ENCODE measurements around the gene PSMD9.
"Not testable (repeated sequence)": the region's sequence is repeated elsewhere in the genome, so short reads cannot be mapped to it uniquely, and the experiment has no call there.

Gene PSMD9

DNA sequence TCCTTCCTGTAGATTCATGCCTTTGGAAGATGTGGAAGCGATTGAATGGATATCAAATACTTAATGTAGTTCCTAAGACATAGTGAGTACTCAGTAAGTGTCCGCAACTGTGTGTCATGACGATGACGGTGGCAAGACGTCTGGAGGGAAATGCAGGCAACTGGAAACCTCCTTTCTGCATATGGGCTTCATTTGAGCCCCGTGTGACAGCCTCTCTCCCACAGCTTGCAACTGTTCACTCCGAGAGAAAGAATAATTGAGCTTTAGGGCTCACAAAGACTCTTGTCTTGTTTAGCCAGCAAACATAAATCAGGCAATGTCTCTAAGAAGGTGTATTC lies 36.7 kb downstream of the PSMD9 start:
- DNase-seq (ENCODE audit: low read depth) = no peak

DNA sequence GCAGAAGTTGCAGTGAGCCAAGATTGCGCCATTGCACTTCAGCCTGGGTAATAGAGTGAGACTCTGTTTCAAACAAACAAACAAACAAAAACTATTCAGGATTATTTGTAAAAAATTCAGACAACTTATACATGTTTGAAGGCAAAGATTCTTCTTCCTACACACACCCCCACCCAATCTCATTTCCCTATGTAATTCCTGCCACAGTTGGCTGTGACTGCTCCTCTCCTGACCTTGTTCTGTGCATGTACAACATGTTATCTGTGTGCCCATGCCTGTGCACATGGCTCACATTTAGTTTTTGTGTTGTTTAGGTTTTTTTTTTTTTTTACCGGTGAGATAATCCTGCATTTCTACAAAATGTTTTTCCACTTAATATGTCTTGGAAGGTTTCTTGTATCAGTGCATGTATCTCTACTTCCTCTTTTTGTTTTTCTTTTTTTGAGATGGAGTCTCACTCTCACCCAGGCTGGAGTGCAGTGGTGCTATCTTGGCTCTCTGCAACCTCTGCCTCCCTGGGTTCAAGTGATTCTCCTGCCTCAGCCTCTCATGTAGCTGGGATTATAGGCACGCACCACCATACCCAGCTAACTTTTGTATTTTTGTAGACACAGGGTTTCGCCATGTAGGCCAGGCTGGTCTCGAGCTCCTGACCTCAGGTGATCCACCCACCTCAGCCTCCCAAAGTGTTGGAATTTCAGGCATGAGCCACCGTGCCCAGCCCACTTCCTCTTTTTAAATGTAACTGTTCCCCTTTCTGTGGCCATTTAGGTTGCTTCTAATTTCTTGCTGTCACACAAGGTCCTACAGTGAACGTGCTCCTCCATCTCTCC lies 38.5 kb downstream of the PSMD9 start:
- no peak for DNase-seq (ENCODE audit: low read depth)

GRCh38 chr12:121927813-121928212 lies 39.2 kb downstream of the PSMD9 start:
- no peak for DNase-seq (ENCODE audit: low read depth)

- DNase-seq (ENCODE audit: low read depth) = not testable (repeated sequence)
Measured at GRCh38 chr12:121929545-121929944, 41.0 kb downstream of the PSMD9 start.

DNA sequence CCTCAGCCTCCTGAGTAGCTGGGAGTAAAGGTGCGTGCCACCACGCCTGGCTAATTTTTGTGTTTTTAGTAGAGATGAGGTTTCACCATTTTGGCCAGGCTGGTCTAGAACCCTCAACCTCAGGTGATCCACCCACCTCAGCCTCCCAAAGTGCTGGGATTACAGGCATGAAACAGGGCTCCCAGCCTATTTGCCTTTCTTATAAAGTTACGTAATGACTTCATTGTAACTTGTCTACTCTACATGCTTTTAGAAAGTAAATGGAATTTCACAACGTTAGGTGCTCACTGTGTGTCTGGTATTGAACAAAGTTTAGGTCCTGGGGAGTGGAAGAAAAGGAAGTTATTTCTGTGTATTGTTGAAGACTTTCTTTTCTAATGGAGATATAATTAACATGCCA lies 42.3 kb downstream of the PSMD9 start:
- no peak for DNase-seq (ENCODE audit: low read depth)

DNA sequence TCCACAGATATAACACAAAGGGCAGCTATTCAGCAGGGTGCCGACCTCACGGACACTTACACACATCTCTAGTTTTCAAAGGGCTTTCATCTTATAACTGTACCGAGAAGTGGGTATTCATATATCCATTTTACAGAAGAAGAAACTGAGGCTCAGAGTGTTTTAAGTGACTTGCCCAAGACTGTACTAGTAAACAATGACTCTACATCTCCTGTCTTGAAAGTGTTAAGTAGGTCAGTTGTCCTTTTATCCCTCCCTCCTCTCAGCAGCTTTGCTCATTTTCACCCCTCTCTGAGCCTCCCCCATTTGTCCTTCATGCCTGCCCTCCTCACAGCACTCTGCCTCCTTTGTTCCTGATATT lies 43.6 kb downstream of the PSMD9 start:
- DNase-seq (ENCODE audit: low read depth) = no peak

- no peak for DNase-seq (ENCODE audit: low read depth)
Measured at GRCh38 chr12:121932914-121933521, 44.4 kb downstream of the PSMD9 start.

DNA sequence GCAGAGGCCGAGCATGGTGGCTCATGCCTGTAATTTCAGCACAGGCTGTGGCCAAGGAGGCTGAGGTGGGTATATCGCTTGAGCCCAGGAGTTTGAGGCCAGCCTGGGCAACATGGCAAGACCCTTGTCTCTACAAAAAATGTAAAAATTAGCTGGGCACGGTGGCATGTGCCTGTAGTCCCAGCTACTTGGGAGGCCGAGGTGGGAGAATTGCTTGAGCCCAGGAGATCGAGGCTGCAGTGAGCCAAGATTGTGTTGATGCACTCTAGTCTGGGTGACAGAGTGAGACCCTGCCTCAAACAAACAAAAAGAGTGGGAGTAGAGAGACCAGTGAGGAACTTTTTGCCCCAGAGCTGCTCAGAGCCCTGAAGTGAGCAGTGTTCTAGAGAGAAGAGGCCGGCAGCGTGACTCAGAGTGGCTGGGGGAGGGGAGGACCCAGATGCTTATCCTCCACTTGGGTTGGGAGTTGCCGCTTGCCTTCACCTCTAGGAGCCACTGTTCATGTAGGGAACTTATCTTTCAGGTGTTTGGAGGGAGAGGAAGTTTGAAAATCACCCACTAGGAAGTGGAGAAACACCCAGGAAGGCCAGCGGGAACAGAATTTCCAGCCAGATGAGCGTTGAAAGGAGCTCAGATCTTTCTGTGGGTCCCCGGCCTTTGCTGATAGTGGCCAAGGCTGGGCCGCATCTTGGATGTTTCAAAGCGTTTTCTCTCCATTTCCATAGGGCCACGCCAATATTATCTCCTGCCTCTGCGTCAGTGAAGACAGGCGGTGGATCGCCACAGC lies 45.1 kb downstream of the PSMD9 start:
- no peak for DNase-seq (ENCODE audit: low read depth)

DNA sequence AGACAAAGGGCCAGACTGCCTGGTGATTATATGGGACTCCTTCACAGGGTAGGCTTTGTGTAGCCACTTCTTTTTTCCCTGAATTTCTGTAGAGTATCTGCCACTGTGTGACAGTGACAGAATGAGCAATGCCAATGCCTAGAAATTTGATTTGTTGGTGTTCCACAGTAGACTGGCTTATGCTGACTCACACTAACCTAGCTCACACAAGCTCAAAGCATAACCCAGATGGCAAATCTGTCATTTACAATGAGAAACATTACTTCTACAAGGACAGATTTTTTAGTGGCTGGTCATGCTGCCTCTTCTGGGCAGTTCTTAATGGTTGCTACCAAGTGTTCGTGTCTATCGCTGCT lies 45.7 kb downstream of the PSMD9 start:
- no peak for DNase-seq (ENCODE audit: low read depth)

DNA sequence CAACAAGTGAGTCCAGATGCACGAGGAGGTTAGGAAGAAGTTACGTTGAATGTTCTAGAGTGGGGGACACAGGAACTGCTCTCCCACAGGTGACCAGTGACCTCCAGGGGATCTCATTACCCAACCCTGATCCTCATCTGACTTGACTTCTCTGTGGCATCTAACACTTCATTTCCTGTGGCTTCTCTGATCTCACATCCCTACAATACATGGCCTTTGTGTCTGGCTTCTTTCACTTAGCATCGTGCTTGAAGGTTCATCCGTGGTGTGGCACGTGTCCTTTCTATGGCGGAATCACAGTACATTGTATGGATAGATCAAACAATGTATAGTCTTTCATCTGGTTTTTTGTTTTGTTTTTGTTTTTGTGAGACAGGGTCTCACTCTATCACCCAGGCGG lies 49.1 kb downstream of the PSMD9 start:
- no peak for DNase-seq (ENCODE audit: low read depth)

- DNase-seq (ENCODE audit: low read depth) = no peak
Measured at GRCh38 chr12:121939186-121939585, 50.6 kb downstream of the PSMD9 start.

DNA sequence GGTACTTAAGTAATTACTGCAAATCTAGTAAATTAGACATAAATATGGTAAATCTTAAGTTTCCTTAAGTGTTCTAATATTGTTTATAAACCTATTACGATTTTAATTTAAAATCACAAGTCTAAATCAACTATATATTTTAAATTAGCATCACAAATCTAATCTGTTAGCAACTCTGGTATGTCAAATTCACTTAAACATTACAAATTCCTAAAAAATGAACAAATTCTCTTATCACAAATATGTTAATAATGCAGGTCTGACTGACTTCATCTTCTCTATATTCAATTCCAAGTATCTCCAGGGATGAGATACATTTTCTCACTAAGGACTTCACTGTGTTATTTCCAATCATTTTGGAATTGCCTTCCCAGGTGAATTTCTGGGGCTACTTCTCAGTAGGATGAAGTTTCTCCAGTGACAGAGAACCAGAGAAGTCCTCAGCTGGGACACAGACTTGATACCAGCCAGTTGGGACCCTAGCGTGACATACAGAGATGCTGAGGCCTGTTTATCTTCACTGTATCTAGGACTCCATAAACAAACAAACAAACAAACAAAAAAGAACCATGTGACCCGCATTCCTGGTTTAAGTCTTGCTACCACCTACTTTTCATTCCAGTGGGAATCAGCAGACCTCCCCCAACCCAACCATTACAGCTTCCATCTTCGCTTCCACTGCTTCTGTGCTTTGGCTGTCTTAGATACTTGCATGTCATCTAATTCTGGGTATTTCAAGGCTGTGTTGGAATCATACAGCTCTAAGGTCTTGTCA lies 51.6 kb downstream of the PSMD9 start:
- no peak for DNase-seq (ENCODE audit: low read depth)

- DNase-seq (ENCODE audit: low read depth) = no peak
Measured at GRCh38 chr12:121942145-121942718, 53.6 kb downstream of the PSMD9 start.

GRCh38 chr12:121943926-121944325 lies 55.3 kb downstream of the PSMD9 start:
- DNase-seq (ENCODE audit: low read depth) = no peak

GRCh38 chr12:121946313-121947025 lies 57.9 kb downstream of the PSMD9 start:
- no peak for DNase-seq (ENCODE audit: low read depth)

DNA sequence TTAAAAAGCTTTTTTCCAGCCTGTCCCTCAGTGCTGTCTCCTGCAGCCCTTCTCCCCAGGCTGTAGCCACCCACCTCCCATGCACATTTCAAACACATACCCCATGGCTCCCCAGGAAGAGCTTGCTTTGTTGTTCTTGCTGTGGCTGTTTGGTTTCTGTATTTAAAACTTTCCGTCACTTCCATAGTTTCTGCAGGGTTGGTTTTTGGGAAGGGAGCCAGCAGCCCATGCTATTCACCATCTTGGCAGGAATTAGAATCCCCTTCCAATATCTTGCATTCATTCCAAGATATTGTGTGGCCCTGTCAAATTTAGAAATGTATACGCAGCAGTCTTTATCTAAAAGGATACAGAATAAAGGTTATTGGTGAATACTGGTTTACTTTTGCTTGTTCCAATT lies 59.4 kb downstream of the PSMD9 start:
- DNase-seq (ENCODE audit: low read depth) = no peak

GRCh38 chr12:121949648-121950397 lies 61.2 kb downstream of the PSMD9 start:
- no peak for DNase-seq (ENCODE audit: low read depth)

GRCh38 chr12:121953117-121953692 lies 64.6 kb downstream of the PSMD9 start:
- DNase-seq (ENCODE audit: low read depth) = no peak

DNA sequence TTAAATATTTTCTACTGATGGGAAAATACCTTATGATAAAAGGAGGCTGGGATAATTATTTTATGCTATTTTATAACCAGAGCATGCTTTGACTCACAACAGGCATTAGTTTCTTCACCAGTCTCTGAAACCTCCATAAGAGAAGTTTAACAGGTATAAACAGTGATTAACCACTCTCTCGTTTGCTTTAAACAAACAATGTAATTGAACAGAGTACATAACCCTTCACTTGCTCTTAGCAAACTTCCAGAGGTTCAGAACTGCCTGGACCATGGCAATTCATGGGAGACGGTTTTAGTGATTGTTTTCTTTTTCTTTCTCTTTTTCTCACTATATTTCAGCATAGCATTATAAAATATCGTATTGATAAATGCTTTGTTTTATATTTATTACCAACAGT lies 65.1 kb downstream of the PSMD9 start:
- no peak for DNase-seq (ENCODE audit: low read depth)
